NB4 (cell line): ENCODE measurements around the gene RHEX.
A peak's percentile ranks its signal among the peaks of the same experiment; 100 is the strongest.
"Not testable (repeated sequence)": the region's sequence is repeated elsewhere in the genome, so short reads cannot be mapped to it uniquely, and the experiment has no call there.

Source experiments
- DNase-seq: peaks from one replicate; pipeline ENCODE4 v3.0.0; 2010; ENCODE audit warnings: low read depth
- H3K4me3 ChIP-seq: one replicate; pipeline ENCODE4 v1.5.1; 2011; ENCODE audit warnings: mild to moderate bottlenecking, low read depth, low read length, moderate library complexity
- CTCF ChIP-seq: IDR thresholded peaks from one replicate; pipeline ENCODE4 v1.5.1; 2012; ENCODE audit warnings: low read depth, low read length
- MAX ChIP-seq: IDR thresholded peaks from 2 replicates; pipeline ENCODE4 v1.6.1; 2011; ENCODE audit warnings: low read depth, low read length
- MYC ChIP-seq: IDR thresholded peaks from 2 replicates; pipeline ENCODE4 v1.6.1; 2011; ENCODE audit warnings: low read depth, low read length
- POLR2A ChIP-seq: IDR thresholded peaks from 2 replicates; pipeline ENCODE4 v1.6.1; 2011; ENCODE audit warnings: mild to moderate bottlenecking; ENCODE audit not compliant: insufficient read length; ENCODE audit errors: extremely low read depth

Gene RHEX

GRCh38 chr1:206041640-206042039, 11.3 kb upstream of the RHEX start:
- no peak for DNase-seq
- no peak overlapping the region for H3K4me3 ChIP-seq
- TF ChIP-seq POLR2A, result no peak
- TF ChIP-seq MYC, result no peak
- no peak for TF ChIP-seq MAX
- no peak for TF ChIP-seq CTCF

GRCh38 chr1:206047271-206047670, 5.7 kb upstream of the RHEX start:
- TF ChIP-seq CTCF (no peak), MYC (no peak), POLR2A (no peak), MAX (no peak)
- DNase-seq, result no peak
- no peak overlapping the region for H3K4me3 ChIP-seq

- H3K4me3 ChIP-seq, result no peak overlapping the region
- DNase-seq, result peak; percentile 85
- TF ChIP-seq MAX (0 out of 2 replicates have a peak, but pooled peaks have one; percentile 9), MYC (no peak)
Measured at GRCh38 chr1:206048582-206048981, 4.4 kb upstream of the RHEX start.

GRCh38 chr1:206049293-206049692, 3.7 kb upstream of the RHEX start:
- no peak for DNase-seq
- TF ChIP-seq CTCF (no peak), MAX (no peak), POLR2A (no peak), MYC (no peak)
- no peak overlapping the region for H3K4me3 ChIP-seq

GRCh38 chr1:206049919-206050600, 2.9 kb upstream of the RHEX start:
- TF ChIP-seq MAX (no peak), POLR2A (no peak), MYC (no peak), CTCF (no peak)
- no peak overlapping the region for H3K4me3 ChIP-seq
- no peak for DNase-seq

GRCh38 chr1:206050655-206051235, 2.2 kb upstream of the RHEX start:
- no peak overlapping the region for H3K4me3 ChIP-seq
- TF ChIP-seq MYC (peak; percentile 87), CTCF (no peak), POLR2A (no peak), MAX (peak; percentile 74)
- peak; percentile 97 for DNase-seq

GRCh38 chr1:206052231-206052865, 625 bp upstream of the RHEX start:
- DNase-seq, result not testable (repeated sequence)

GRCh38 chr1:206053616-206054015, 643 bp downstream of the RHEX start:
- DNase-seq, H3K4me3 ChIP-seq: not testable (repeated sequence)

More at GRCh38 chr1:206052231-206052865, 625 bp upstream of the RHEX start:
- not testable (repeated sequence) for H3K4me3 ChIP-seq

GRCh38 chr1:206055069-206055625, 2.2 kb downstream of the RHEX start:
- DNase-seq, H3K4me3 ChIP-seq: not testable (repeated sequence)
